Measurements from ENCODE around the gene HTT. TPM values are rescaled to one million over a fixed set of nuclear protein-coding genes. Genes with fewer than 3 reads are reported as not detected.

HTT gene
- total and polyA plus RNA-seq, 4 donors, result 5.1 to 82.7 (median 41.1) TPM

DNA sequence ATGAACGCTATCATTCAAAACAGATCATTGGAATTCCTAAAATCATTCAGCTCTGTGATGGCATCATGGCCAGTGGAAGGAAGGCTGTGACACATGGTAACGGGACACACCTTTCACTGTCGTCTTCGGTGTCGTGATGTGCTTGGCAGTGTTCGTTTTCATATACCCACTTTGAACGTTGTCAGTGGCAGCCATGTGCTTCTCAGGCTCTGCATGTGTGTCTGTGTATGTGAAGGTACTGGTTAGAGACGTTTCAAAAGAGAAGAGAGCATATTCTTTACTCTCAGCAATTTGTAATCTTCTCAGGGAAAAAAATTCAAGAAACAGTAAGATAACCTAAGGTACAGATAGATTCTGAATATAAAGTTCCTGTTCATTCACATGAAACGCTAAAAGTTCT is 103.9 kb downstream of the HTT start:
- no peaks in the 10 kb centered on the region for H3K9me3 ChIP-seq (ENCODE audit: control insufficient read depth, low read length)
- ATAC-seq (ENCODE audit: low FRiP score) (no peak), DNase-seq (no peak)
- no peak overlapping the region for H3K27ac ChIP-seq (ENCODE audit: low read depth in 1 of 2, low read length in 2 of 2)
- no peaks in the 10 kb centered on the region for H3K4me1 ChIP-seq (ENCODE audit: control insufficient read depth in 1 of 2, insufficient read depth in 2 of 2, low read length in 2 of 2)
- intact Hi-C loops (cut with DNase I), result no loop called here
- 86% methylated on average over 9 of the region's 9 CpGs for WGBS, 2 donors
- H3K27me3 ChIP-seq (ENCODE audit: control insufficient read depth in 1 of 2, insufficient read depth in 2 of 2, low read length in 1 of 2), result no peaks in the 10 kb centered on the region
- peaks cover 8 to 18% of the 10 kb centered on the region in 2 donors for H3K36me3 ChIP-seq (ENCODE audit: control insufficient read depth in 1 of 2, insufficient read depth in 2 of 2, low read length in 1 of 2)
- H3K4me3 ChIP-seq (ENCODE audit: low read length in 2 of 2), result no peak overlapping the region

GRCh38 chr4:3179126-3179706 is 104.7 kb downstream of the HTT start:
- ATAC-seq (ENCODE audit: low FRiP score) (no peak), DNase-seq (no peak)
- Histone ChIP-seq H3K27ac (ENCODE audit: low read depth in 1 of 2, low read length in 2 of 2) (no peak overlapping the region), H3K9me3 (ENCODE audit: control insufficient read depth, low read length) (no peaks in the 10 kb centered on the region), H3K36me3 (ENCODE audit: control insufficient read depth in 1 of 2, insufficient read depth in 2 of 2, low read length in 1 of 2) (peaks cover 7 to 20% of the 10 kb centered on the region in 2 donors), H3K4me1 (ENCODE audit: control insufficient read depth in 1 of 2, insufficient read depth in 2 of 2, low read length in 2 of 2) (no peaks in the 10 kb centered on the region), H3K4me3 (ENCODE audit: low read length in 2 of 2) (no peak overlapping the region), H3K27me3 (ENCODE audit: control insufficient read depth in 1 of 2, insufficient read depth in 2 of 2, low read length in 1 of 2) (no peaks in the 10 kb centered on the region)
- 64 to 71% methylated on average over 12 of the region's 12 CpGs for WGBS, 2 donors
- intact Hi-C loops (cut with DNase I), result no loop called here

DNA sequence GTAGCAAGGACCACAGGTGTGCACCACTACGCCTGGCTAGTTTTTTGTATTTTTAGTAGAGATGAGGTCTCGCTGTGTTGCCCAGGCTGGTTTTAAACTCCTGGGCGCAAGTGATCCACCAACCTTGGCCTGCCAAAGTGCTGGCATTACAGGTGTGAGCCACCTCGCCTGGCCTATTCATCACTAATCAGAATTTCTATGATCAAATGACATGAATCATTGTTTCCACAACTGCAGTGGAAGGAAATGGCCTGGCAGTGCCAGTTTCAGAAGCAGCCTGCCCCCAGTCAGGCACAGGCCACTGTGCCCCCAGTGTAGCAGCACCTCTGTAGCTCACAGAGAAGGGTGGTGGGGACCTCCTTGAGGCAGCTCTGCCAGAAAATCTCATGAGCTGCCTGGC is 108.5 kb downstream of the HTT start:
- Histone ChIP-seq H3K27ac (ENCODE audit: low read depth in 1 of 2, low read length in 2 of 2) (no peak overlapping the region), H3K4me3 (ENCODE audit: low read length in 2 of 2) (no peak overlapping the region), H3K4me1 (ENCODE audit: control insufficient read depth in 1 of 2, insufficient read depth in 2 of 2, low read length in 2 of 2) (no peaks in the 10 kb centered on the region), H3K27me3 (ENCODE audit: control insufficient read depth in 1 of 2, insufficient read depth in 2 of 2, low read length in 1 of 2) (no peaks in the 10 kb centered on the region), H3K9me3 (ENCODE audit: control insufficient read depth, low read length) (no peaks in the 10 kb centered on the region), H3K36me3 (ENCODE audit: control insufficient read depth in 1 of 2, insufficient read depth in 2 of 2, low read length in 1 of 2) (peaks cover 7 to 19% of the 10 kb centered on the region in 2 donors)
- intact Hi-C loops (cut with DNase I), result no loop called here
- ATAC-seq (ENCODE audit: low FRiP score) (no peak), DNase-seq (no peak)
- 96 to 98% methylated on average over 4 of the region's 4 CpGs for WGBS, 2 donors

GRCh38 chr4:3184725-3185124 is 110.2 kb downstream of the HTT start:
- Histone ChIP-seq H3K9me3 (ENCODE audit: control insufficient read depth, low read length) (no peaks in the 10 kb centered on the region), H3K27me3 (ENCODE audit: control insufficient read depth in 1 of 2, insufficient read depth in 2 of 2, low read length in 1 of 2) (no peaks in the 10 kb centered on the region), H3K4me1 (ENCODE audit: control insufficient read depth in 1 of 2, insufficient read depth in 2 of 2, low read length in 2 of 2) (no peaks in the 10 kb centered on the region), H3K4me3 (ENCODE audit: low read length in 2 of 2) (no peak overlapping the region), H3K27ac (ENCODE audit: low read depth in 1 of 2, low read length in 2 of 2) (no peak overlapping the region), H3K36me3 (ENCODE audit: control insufficient read depth in 1 of 2, insufficient read depth in 2 of 2, low read length in 1 of 2) (peaks cover 2 to 16% of the 10 kb centered on the region in 2 donors)
- intact Hi-C loops (cut with DNase I), result no loop called here
- WGBS, 2 donors, result 84 to 91% methylated on average over 4 of the region's 4 CpGs
- no peak for DNase-seq
- ATAC-seq (ENCODE audit: low FRiP score), result no peak

- ATAC-seq (ENCODE audit: low FRiP score) (no peak), DNase-seq (no peak)
- no peaks in the 10 kb centered on the region for H3K9me3 ChIP-seq (ENCODE audit: control insufficient read depth, low read length)
- no peak overlapping the region for H3K4me3 ChIP-seq (ENCODE audit: low read length in 2 of 2)
- H3K4me1 ChIP-seq (ENCODE audit: control insufficient read depth in 1 of 2, insufficient read depth in 2 of 2, low read length in 2 of 2), result no peaks in the 10 kb centered on the region
- H3K27ac ChIP-seq (ENCODE audit: low read depth in 1 of 2, low read length in 2 of 2), result no peak overlapping the region
- 87 to 88% methylated on average over 11 of the region's 11 CpGs for WGBS, 2 donors
- no peaks in the 10 kb centered on the region for H3K27me3 ChIP-seq (ENCODE audit: control insufficient read depth in 1 of 2, insufficient read depth in 2 of 2, low read length in 1 of 2)
- intact Hi-C loops (cut with DNase I), result no loop called here
- peaks cover 2 to 16% of the 10 kb centered on the region in 2 donors for H3K36me3 ChIP-seq (ENCODE audit: control insufficient read depth in 1 of 2, insufficient read depth in 2 of 2, low read length in 1 of 2)
Measured at GRCh38 chr4:3186609-3187008, 112.1 kb downstream of the HTT start.

DNA sequence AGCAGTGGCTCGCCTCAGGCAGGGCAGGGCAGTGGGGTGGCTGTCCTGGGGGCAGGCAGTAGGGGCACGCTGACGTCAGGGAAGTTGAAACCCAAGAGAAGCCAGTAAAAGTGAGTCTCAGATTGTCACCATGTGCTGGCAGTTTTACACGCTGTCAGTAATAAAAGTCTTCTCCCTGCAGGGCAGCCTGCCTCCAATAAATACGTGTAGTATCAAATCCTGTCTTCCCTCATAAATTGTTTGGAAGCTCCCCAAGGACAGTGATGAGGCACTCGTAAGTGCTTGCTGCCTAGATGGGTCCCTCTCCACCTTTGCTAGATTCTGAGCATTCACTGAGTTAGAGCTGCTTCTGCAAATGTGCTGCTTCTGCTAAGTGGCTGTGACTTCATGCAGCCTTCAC is 113.6 kb downstream of the HTT start:
- DNase-seq, result peak in 1 of 2 donors; percentile 24
- intact Hi-C loops (cut with DNase I), result no loop called here
- H3K4me1 ChIP-seq (ENCODE audit: control insufficient read depth in 1 of 2, insufficient read depth in 2 of 2, low read length in 2 of 2), result no peaks in the 10 kb centered on the region
- ATAC-seq (ENCODE audit: low FRiP score), result no peak
- 89 to 91% methylated on average over 6 of the region's 6 CpGs for WGBS, 2 donors
- no peaks in the 10 kb centered on the region for H3K27me3 ChIP-seq (ENCODE audit: control insufficient read depth in 1 of 2, insufficient read depth in 2 of 2, low read length in 1 of 2)
- H3K36me3 ChIP-seq (ENCODE audit: control insufficient read depth in 1 of 2, insufficient read depth in 2 of 2, low read length in 1 of 2), result peaks cover 2 to 8% of the 10 kb centered on the region in 2 donors
- no peak overlapping the region for H3K4me3 ChIP-seq (ENCODE audit: low read length in 2 of 2)
- no peaks in the 10 kb centered on the region for H3K9me3 ChIP-seq (ENCODE audit: control insufficient read depth, low read length)
- H3K27ac ChIP-seq (ENCODE audit: low read depth in 1 of 2, low read length in 2 of 2), result no peak overlapping the region

DNA sequence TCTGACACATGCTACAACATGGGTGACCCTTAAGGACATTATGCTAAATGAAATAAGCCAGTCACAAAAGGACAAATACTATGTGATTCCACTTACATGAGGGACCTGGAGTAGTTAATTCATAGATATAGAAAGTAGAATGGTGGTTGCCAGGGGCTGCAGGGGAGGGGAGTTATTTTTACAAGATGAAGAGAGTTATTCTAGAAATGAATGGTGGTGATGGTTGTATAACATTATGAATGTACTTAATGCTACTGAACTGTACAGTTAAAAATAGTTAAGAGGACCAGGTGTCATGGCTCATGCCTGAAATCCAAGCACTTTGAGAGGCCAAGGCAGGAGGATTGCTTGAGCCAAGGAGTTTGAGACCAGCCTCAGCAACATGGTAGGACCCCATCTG is 115.0 kb downstream of the HTT start:
- H3K27me3 ChIP-seq (ENCODE audit: control insufficient read depth in 1 of 2, insufficient read depth in 2 of 2, low read length in 1 of 2), result no peaks in the 10 kb centered on the region
- H3K4me3 ChIP-seq (ENCODE audit: low read length in 2 of 2), result no peak overlapping the region
- peaks cover 2 to 7% of the 10 kb centered on the region in 2 donors for H3K36me3 ChIP-seq (ENCODE audit: control insufficient read depth in 1 of 2, insufficient read depth in 2 of 2, low read length in 1 of 2)
- no peaks in the 10 kb centered on the region for H3K9me3 ChIP-seq (ENCODE audit: control insufficient read depth, low read length)
- H3K27ac ChIP-seq (ENCODE audit: low read depth in 1 of 2, low read length in 2 of 2), result no peak overlapping the region
- no peak for ATAC-seq (ENCODE audit: low FRiP score)
- H3K4me1 ChIP-seq (ENCODE audit: control insufficient read depth in 1 of 2, insufficient read depth in 2 of 2, low read length in 2 of 2), result no peaks in the 10 kb centered on the region
- no peak for DNase-seq
- intact Hi-C loops (cut with DNase I), result no loop called here

GRCh38 chr4:3190549-3190948 is 116.1 kb downstream of the HTT start:
- DNase-seq, result no peak
- no peak overlapping the region for H3K27ac ChIP-seq (ENCODE audit: low read depth in 1 of 2, low read length in 2 of 2)
- H3K36me3 ChIP-seq (ENCODE audit: control insufficient read depth in 1 of 2, insufficient read depth in 2 of 2, low read length in 1 of 2), result peaks cover 2 to 7% of the 10 kb centered on the region in 2 donors
- ATAC-seq (ENCODE audit: low FRiP score), result no peak
- intact Hi-C loops (cut with DNase I), result no loop called here
- no peaks in the 10 kb centered on the region for H3K27me3 ChIP-seq (ENCODE audit: control insufficient read depth in 1 of 2, insufficient read depth in 2 of 2, low read length in 1 of 2)
- WGBS, 2 donors, result 70 to 78% methylated on average over 5 of the region's 5 CpGs
- H3K9me3 ChIP-seq (ENCODE audit: control insufficient read depth, low read length), result no peaks in the 10 kb centered on the region
- no peak overlapping the region for H3K4me3 ChIP-seq (ENCODE audit: low read length in 2 of 2)
- no peaks in the 10 kb centered on the region for H3K4me1 ChIP-seq (ENCODE audit: control insufficient read depth in 1 of 2, insufficient read depth in 2 of 2, low read length in 2 of 2)

- intact Hi-C loops (cut with DNase I), result no loop called here
- DNase-seq, result no peak
- ATAC-seq (ENCODE audit: low FRiP score), result no peak
Measured at GRCh38 chr4:3192188-3192587, 117.7 kb downstream of the HTT start.

More at GRCh38 chr4:3192188-3192587, 117.7 kb downstream of the HTT start:
- no peak overlapping the region for H3K4me3 ChIP-seq (ENCODE audit: low read length in 2 of 2)
- peaks cover 0 to 7% of the 10 kb centered on the region in 2 donors for H3K36me3 ChIP-seq (ENCODE audit: control insufficient read depth in 1 of 2, insufficient read depth in 2 of 2, low read length in 1 of 2)
- no peaks in the 10 kb centered on the region for H3K4me1 ChIP-seq (ENCODE audit: control insufficient read depth in 1 of 2, insufficient read depth in 2 of 2, low read length in 2 of 2)
- H3K27ac ChIP-seq (ENCODE audit: low read depth in 1 of 2, low read length in 2 of 2), result no peak overlapping the region
- no peaks in the 10 kb centered on the region for H3K27me3 ChIP-seq (ENCODE audit: control insufficient read depth in 1 of 2, insufficient read depth in 2 of 2, low read length in 1 of 2)
- 93 to 95% methylated on average over 4 of the region's 4 CpGs for WGBS, 2 donors
- H3K9me3 ChIP-seq (ENCODE audit: control insufficient read depth, low read length), result no peaks in the 10 kb centered on the region

Measured in aorta (tissue), 5 donors.